Liver (tissue), 9 donors: ENCODE measurements around the gene CEP78. TPM values are rescaled to one million over a fixed set of nuclear protein-coding genes. Genes with fewer than 3 reads are reported as not detected.

ENCODE experiments used
- DNase-seq: peaks from one replicate; pipeline ENCODE4 v3.0.0-alpha.2; 2017; ENCODE audit warnings: low spot score
- H3K27ac ChIP-seq, 2 donors: one replicate each; pipeline ENCODE4 v1.7.0; 2013; ENCODE audit warnings: inconsistent platforms in 2 of 2, low read length in 2 of 2, control low read depth in 1 of 2, low read depth in 1 of 2, mild to moderate bottlenecking in 1 of 2
- H3K27me3 ChIP-seq, 4 donors: one replicate each; pipeline versions ENCODE4 v1.6.1 to v1.7.0; 2013; ENCODE audit warnings: low read length in 3 of 4, inconsistent platforms in 1 of 4, mild to moderate bottlenecking in 1 of 4, moderate library complexity in 1 of 4; ENCODE audit not compliant: control insufficient read depth in 4 of 4, insufficient read depth in 4 of 4
- H3K36me3 ChIP-seq, 4 donors: one replicate each; pipeline versions ENCODE4 v1.6.1 to v1.7.0; 2013; ENCODE audit warnings: low read length in 3 of 4, mild to moderate bottlenecking in 3 of 4, low read depth in 1 of 4, moderate library complexity in 1 of 4; ENCODE audit not compliant: control insufficient read depth in 4 of 4, insufficient read depth in 3 of 4
- H3K4me1 ChIP-seq, 4 donors: one replicate each; pipeline versions ENCODE4 v1.6.1 to v1.7.0; 2013; ENCODE audit warnings: low read length in 3 of 4, mild to moderate bottlenecking in 3 of 4, moderate library complexity in 1 of 4; ENCODE audit not compliant: control insufficient read depth in 4 of 4, insufficient read depth in 4 of 4
- H3K4me3 ChIP-seq, 3 donors: one replicate each; pipeline versions ENCODE4 v1.6.1 to v1.7.0; 2013; ENCODE audit warnings: low read length in 3 of 3, control low read depth in 1 of 3, low read depth in 1 of 3, mild to moderate bottlenecking in 1 of 3
- H3K9ac ChIP-seq, 2 donors: one replicate each; pipeline ENCODE4 v1.7.0; 2013; ENCODE audit warnings: low read length in 2 of 2, mild to moderate bottlenecking in 2 of 2, moderate library complexity in 2 of 2, control low read depth in 1 of 2, low read depth in 1 of 2
- H3K9me3 ChIP-seq, 4 donors: one replicate each; pipeline versions ENCODE4 v1.6.1 to v1.7.0; 2013; ENCODE audit warnings: low read length in 3 of 4; ENCODE audit not compliant: control insufficient read depth in 4 of 4
- FOXA1 ChIP-seq: IDR thresholded peaks from 2 replicates; pipeline ENCODE4 v1.6.1; 2016; ENCODE audit warnings: antibody characterized with exemption
- FOXA2 ChIP-seq: IDR thresholded peaks from 2 replicates; pipeline ENCODE4 v1.6.1; 2016; ENCODE audit warnings: antibody characterized with exemption
- GABPA ChIP-seq, 2 donors: IDR thresholded peaks in 1 of 2; conservative IDR thresholded peaks in 1 of 2; 2 replicates each; pipeline ENCODE4 v1.6.1; 2016; ENCODE audit warnings: antibody characterized with exemption in 2 of 2, mild to moderate bottlenecking in 1 of 2, moderate library complexity in 1 of 2
- HNF4A ChIP-seq, 2 donors: conservative IDR thresholded peaks; 2 replicates each; pipeline ENCODE4 v1.6.1; 2016; ENCODE audit warnings: antibody characterized with exemption in 2 of 2, mild to moderate bottlenecking in 2 of 2
- HNF4G ChIP-seq: IDR thresholded peaks from 2 replicates; pipeline ENCODE4 v1.6.1; 2016; ENCODE audit warnings: antibody characterized with exemption
- JUND ChIP-seq, 2 donors: IDR thresholded peaks; 2 replicates each; pipeline ENCODE4 v1.6.1; 2016; ENCODE audit warnings: antibody characterized with exemption in 2 of 2
- NR2F2 ChIP-seq: IDR thresholded peaks from 2 replicates; pipeline ENCODE4 v1.6.1; 2016; ENCODE audit warnings: antibody characterized with exemption
- RAD21 ChIP-seq, 2 donors: IDR thresholded peaks; 2 replicates each; pipeline ENCODE4 v1.6.1; 2016; ENCODE audit warnings: antibody characterized with exemption in 2 of 2, mild to moderate bottlenecking in 2 of 2
- RXRA ChIP-seq, 2 donors: IDR thresholded peaks; 2 replicates each; pipeline ENCODE4 v1.6.1; 2017 to 2018; ENCODE audit warnings: antibody characterized with exemption in 2 of 2, mild to moderate bottlenecking in 1 of 2
- SP1 ChIP-seq: IDR thresholded peaks from 2 replicates; pipeline ENCODE4 v1.6.1; 2018; ENCODE audit warnings: antibody characterized with exemption, mild to moderate bottlenecking
- TAF1 ChIP-seq: conservative IDR thresholded peaks from 2 replicates; pipeline ENCODE4 v1.6.1; 2016; ENCODE audit warnings: antibody characterized with exemption, mild to moderate bottlenecking
- YY1 ChIP-seq: IDR thresholded peaks from 2 replicates; pipeline ENCODE4 v1.6.1; 2016; ENCODE audit warnings: antibody characterized with exemption, mild to moderate bottlenecking
- WGBS: extraction: QIAGEN DNeasy Blood & Tissue Kit; methylation state at CpG from one replicate; pipeline ENCODE4 v1.1.7; 2013; 5-methylcytosine and 5-hydroxymethylcytosine counted together
- polyA plus RNA-seq, 2 donors: library from polyadenylated mRNA; stranded (reverse) in 1 of 2; unstranded in 1 of 2; fragments of 200-250 nt in 1 of 2; fragments of >200 nt in 1 of 2; fragmentation: Nextera tagmentation in 1 of 2; extraction: Ambion mirVana in 1 of 2; gene quantifications; one replicate each; pipeline versions ENCODE4 v1.2.1 to v1.2.3, GENCODE V29; 2013 to 2015
- total RNA-seq, 2 donors: library from RNA; depleted of rRNA; stranded (reverse); fragments of >200 nt; gene quantifications; one replicate each; pipeline ENCODE4 v1.2.3, GENCODE V29; 2014
- TF ChIP-seq, protein P1 (sequence below): fragments of 150-350 bp; IDR thresholded peaks from 2 replicates; pipeline ENCODE4 v1.5.1; 2017; ENCODE audit warnings: improper control_type of control experiment, low read depth, low read length; ENCODE audit not compliant: missing input control
- TF ChIP-seq, protein P2 (sequence below): IDR thresholded peaks from 2 replicates; pipeline ENCODE4 v1.6.1; 2016; ENCODE audit warnings: antibody characterized with exemption
- TF ChIP-seq, protein P3 (sequence below): IDR thresholded peaks from 2 replicates; pipeline ENCODE4 v1.6.1; 2016; ENCODE audit warnings: antibody characterized with exemption, mild to moderate bottlenecking
- donor health status: healthy.
- donor health status: healthy.
- donor health status: healthy.
- donor health status: healthy.
- donor health status: healthy.

Gene CEP78
- total and polyA plus RNA-seq, 4 donors: 2.6 to 12.0 (median 6.4) TPM

- Histone ChIP-seq H3K4me1 (peaks cover 0 to 5% (median 5%) of the 10 kb centered on the region in 4 donors), H3K4me3 (no peak overlapping the region), H3K27me3 (no peaks in the 10 kb centered on the region), H3K27ac (no peak overlapping the region), H3K36me3 (peaks cover 6 to 40% (median 31%) of the 10 kb centered on the region in 4 donors), H3K9me3 (no peaks in the 10 kb centered on the region), H3K9ac (no peak overlapping the region)
- TF ChIP-seq HNF4A (conservative IDR thresholded peaks at IDR 0.05): no peak
- TF ChIP-seq, protein P1, sequence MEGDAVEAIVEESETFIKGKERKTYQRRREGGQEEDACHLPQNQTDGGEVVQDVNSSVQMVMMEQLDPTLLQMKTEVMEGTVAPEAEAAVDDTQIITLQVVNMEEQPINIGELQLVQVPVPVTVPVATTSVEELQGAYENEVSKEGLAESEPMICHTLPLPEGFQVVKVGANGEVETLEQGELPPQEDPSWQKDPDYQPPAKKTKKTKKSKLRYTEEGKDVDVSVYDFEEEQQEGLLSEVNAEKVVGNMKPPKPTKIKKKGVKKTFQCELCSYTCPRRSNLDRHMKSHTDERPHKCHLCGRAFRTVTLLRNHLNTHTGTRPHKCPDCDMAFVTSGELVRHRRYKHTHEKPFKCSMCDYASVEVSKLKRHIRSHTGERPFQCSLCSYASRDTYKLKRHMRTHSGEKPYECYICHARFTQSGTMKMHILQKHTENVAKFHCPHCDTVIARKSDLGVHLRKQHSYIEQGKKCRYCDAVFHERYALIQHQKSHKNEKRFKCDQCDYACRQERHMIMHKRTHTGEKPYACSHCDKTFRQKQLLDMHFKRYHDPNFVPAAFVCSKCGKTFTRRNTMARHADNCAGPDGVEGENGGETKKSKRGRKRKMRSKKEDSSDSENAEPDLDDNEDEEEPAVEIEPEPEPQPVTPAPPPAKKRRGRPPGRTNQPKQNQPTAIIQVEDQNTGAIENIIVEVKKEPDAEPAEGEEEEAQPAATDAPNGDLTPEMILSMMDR: no peak
- no peak for TF ChIP-seq JUND (IDR thresholded peaks at IDR 0.05)
- TF ChIP-seq FOXA2: no peak
- TF ChIP-seq GABPA (IDR thresholded peaks at IDR 0.05 in 1 of 2, conservative IDR thresholded peaks at IDR 0.05 in 1 of 2): no peak
- no peak for TF ChIP-seq SP1
- no peak for TF ChIP-seq FOXA1
- TF ChIP-seq, protein P2, sequence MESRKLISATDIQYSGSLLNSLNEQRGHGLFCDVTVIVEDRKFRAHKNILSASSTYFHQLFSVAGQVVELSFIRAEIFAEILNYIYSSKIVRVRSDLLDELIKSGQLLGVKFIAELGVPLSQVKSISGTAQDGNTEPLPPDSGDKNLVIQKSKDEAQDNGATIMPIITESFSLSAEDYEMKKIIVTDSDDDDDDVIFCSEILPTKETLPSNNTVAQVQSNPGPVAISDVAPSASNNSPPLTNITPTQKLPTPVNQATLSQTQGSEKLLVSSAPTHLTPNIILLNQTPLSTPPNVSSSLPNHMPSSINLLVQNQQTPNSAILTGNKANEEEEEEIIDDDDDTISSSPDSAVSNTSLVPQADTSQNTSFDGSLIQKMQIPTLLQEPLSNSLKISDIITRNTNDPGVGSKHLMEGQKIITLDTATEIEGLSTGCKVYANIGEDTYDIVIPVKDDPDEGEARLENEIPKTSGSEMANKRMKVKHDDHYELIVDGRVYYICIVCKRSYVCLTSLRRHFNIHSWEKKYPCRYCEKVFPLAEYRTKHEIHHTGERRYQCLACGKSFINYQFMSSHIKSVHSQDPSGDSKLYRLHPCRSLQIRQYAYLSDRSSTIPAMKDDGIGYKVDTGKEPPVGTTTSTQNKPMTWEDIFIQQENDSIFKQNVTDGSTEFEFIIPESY: no peak
- no peak for TF ChIP-seq RXRA (IDR thresholded peaks at IDR 0.05)
- TF ChIP-seq RAD21 (IDR thresholded peaks at IDR 0.05): no peak
- no peak for TF ChIP-seq YY1
- TF ChIP-seq HNF4G: no peak
- no peak for TF ChIP-seq TAF1
- DNase-seq: no peak
- 90% methylated on average over 6 of the region's 6 CpGs for WGBS
These were observed 73.2 kb downstream of the CEP78 start for GRCh38 chr9:78309066-78309465.

DNA sequence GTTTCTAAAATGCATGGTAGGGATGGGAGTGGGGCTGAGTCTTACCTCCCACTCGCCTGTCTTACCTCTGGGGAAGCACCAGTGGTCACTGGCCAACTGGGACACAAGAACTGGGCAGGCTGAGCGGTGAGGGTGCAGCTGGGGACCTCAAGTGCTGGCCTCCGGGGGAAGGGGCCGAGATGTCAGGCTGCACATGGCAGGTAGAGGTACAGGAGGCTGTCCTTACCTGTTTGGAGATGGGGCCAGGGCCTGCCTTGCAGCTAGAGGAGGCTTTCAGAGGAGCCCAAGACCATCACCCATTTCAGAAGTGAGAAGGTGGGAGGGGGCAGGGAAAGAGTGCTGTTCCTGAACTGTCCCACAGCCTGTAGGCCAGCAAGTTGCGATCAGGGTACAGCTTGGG lies 75.2 kb downstream of the CEP78 start:
- Histone ChIP-seq H3K36me3 (peaks cover 10 to 37% (median 29%) of the 10 kb centered on the region in 4 donors), H3K4me3 (no peak overlapping the region), H3K27me3 (no peaks in the 10 kb centered on the region), H3K27ac (no peak overlapping the region), H3K4me1 (no peaks in the 10 kb centered on the region), H3K9me3 (no peaks in the 10 kb centered on the region), H3K9ac (no peak overlapping the region)
- 96% methylated on average over 5 of the region's 5 CpGs for WGBS
- TF ChIP-seq RXRA (IDR thresholded peaks at IDR 0.05): no peak
- TF ChIP-seq NR2F2: no peak
- TF ChIP-seq FOXA1: no peak
- no peak for TF ChIP-seq RAD21 (IDR thresholded peaks at IDR 0.05)
- TF ChIP-seq, protein P3, sequence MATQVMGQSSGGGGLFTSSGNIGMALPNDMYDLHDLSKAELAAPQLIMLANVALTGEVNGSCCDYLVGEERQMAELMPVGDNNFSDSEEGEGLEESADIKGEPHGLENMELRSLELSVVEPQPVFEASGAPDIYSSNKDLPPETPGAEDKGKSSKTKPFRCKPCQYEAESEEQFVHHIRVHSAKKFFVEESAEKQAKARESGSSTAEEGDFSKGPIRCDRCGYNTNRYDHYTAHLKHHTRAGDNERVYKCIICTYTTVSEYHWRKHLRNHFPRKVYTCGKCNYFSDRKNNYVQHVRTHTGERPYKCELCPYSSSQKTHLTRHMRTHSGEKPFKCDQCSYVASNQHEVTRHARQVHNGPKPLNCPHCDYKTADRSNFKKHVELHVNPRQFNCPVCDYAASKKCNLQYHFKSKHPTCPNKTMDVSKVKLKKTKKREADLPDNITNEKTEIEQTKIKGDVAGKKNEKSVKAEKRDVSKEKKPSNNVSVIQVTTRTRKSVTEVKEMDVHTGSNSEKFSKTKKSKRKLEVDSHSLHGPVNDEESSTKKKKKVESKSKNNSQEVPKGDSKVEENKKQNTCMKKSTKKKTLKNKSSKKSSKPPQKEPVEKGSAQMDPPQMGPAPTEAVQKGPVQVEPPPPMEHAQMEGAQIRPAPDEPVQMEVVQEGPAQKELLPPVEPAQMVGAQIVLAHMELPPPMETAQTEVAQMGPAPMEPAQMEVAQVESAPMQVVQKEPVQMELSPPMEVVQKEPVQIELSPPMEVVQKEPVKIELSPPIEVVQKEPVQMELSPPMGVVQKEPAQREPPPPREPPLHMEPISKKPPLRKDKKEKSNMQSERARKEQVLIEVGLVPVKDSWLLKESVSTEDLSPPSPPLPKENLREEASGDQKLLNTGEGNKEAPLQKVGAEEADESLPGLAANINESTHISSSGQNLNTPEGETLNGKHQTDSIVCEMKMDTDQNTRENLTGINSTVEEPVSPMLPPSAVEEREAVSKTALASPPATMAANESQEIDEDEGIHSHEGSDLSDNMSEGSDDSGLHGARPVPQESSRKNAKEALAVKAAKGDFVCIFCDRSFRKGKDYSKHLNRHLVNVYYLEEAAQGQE: no peak
- TF ChIP-seq FOXA2: no peak
- no peak for DNase-seq
